OCI-LY1 (cell line): ENCODE measurements around the gene OLIG1.

Experiments used
- H2AFZ ChIP-seq: fragments of 200-600 bp; sonication (generic), shearing (Covaris generic); 2 replicates; pipeline ENCODE4 v1.6.0; 2014; ENCODE audit warnings: antibody characterized with exemption, mild to moderate bottlenecking, low read length
- H3F3A ChIP-seq: fragments of 200-600 bp; sonication (generic), shearing (Covaris generic); 2 replicates; pipeline ENCODE4 v1.6.0; 2014; ENCODE audit warnings: mild to moderate bottlenecking, antibody characterized with exemption, low read length, moderate library complexity; ENCODE audit not compliant: insufficient read depth
- H3K27ac ChIP-seq: fragments of 200-600 bp; sonication (generic); 2 replicates; pipeline ENCODE4 v1.5.1; 2014; ENCODE audit warnings: low read length, mixed run types, mild to moderate bottlenecking, low read depth; ENCODE audit not compliant: poor library complexity, severe bottlenecking
- H3K27me3 ChIP-seq: fragments of 200-600 bp; sonication (generic); 2 replicates; pipeline ENCODE4 v1.6.0; 2014; ENCODE audit warnings: antibody characterized with exemption, mild to moderate bottlenecking, low read length, moderate library complexity; ENCODE audit not compliant: insufficient read depth
- H3K36me3 ChIP-seq: fragments of 200-600 bp; sonication (generic); 2 replicates; pipeline ENCODE4 v1.6.1; 2014; ENCODE audit warnings: mild to moderate bottlenecking, antibody characterized with exemption, low read length, moderate library complexity, mixed read lengths; ENCODE audit not compliant: insufficient read depth
- H3K4me1 ChIP-seq: fragments of 200-600 bp; sonication (generic); 2 replicates; pipeline ENCODE4 v1.5.1; 2014; ENCODE audit warnings: mild to moderate bottlenecking, low read length, moderate library complexity; ENCODE audit not compliant: insufficient read depth, severe bottlenecking
- H3K4me2 ChIP-seq: fragments of 200-600 bp; sonication (generic), shearing (Covaris generic); 2 replicates; pipeline ENCODE4 v1.6.1; 2014; ENCODE audit warnings: low read length
- H3K4me3 ChIP-seq: fragments of 200-600 bp; sonication (generic); 2 replicates; pipeline ENCODE4 v1.5.1; 2014; ENCODE audit warnings: low read length, low read depth, mild to moderate bottlenecking, mixed read lengths; ENCODE audit not compliant: poor library complexity, severe bottlenecking
- H3K79me2 ChIP-seq: fragments of 200-600 bp; shearing (Covaris generic); 2 replicates; pipeline ENCODE4 v1.6.1; 2016; ENCODE audit warnings: mixed run types, low read length, mixed read lengths; ENCODE audit not compliant: insufficient read depth
- H3K9ac ChIP-seq: fragments of 200-600 bp; sonication (generic), shearing (Covaris generic); 2 replicates; pipeline ENCODE4 v1.6.1; 2014; ENCODE audit warnings: mild to moderate bottlenecking, low read length, mixed read lengths
- H3K9me2 ChIP-seq: fragments of 200-600 bp; sonication (generic), shearing (Covaris generic); 2 replicates; pipeline ENCODE4 v1.6.1; 2014; ENCODE audit warnings: low read depth, mild to moderate bottlenecking, low read length, mixed read lengths
- H3K9me3 ChIP-seq: fragments of 200-600 bp; shearing (Covaris generic); 2 replicates; pipeline ENCODE4 v1.6.1; 2014; ENCODE audit warnings: low read length, mixed read lengths
- H4K20me1 ChIP-seq: fragments of 200-600 bp; sonication (generic), shearing (Covaris generic); 2 replicates; pipeline ENCODE4 v1.6.0; 2016; ENCODE audit warnings: mild to moderate bottlenecking, low read length; ENCODE audit not compliant: insufficient read depth
- CTCF ChIP-seq: fragments of 200-600 bp; sonication (generic), shearing (Covaris generic); IDR thresholded peaks from 2 replicates; pipeline ENCODE4 v1.5.1; 2017; ENCODE audit warnings: mild to moderate bottlenecking, antibody characterized with exemption, low read length, moderate library complexity, mixed read lengths
- EZH2 ChIP-seq: fragments of 200-600 bp; sonication (generic), shearing (Covaris generic); IDR thresholded peaks from 2 replicates; pipeline ENCODE4 v1.8.0; 2017; ENCODE audit warnings: borderline replicate concordance, mixed run types, mild to moderate bottlenecking, antibody characterized with exemption, low read length, moderate library complexity, mixed read lengths

OLIG1 gene

GRCh38 chr21:33037501-33037900 lies 32.4 kb upstream of the OLIG1 start:
- Histone ChIP-seq H3F3A (no peaks in the 10 kb centered on the region), H4K20me1 (no peaks in the 10 kb centered on the region), H3K27ac (no peak overlapping the region), H3K36me3 (no peaks in the 10 kb centered on the region), H2AFZ (no peak overlapping the region), H3K4me3 (no peak overlapping the region), H3K9me3 (no peaks in the 10 kb centered on the region), H3K9ac (no peak overlapping the region), H3K27me3 (peaks cover 6% of the 10 kb centered on the region; the same call in 1 of the 2 replicates), H3K79me2 (no peaks in the 10 kb centered on the region), H3K4me1 (no peaks in the 10 kb centered on the region), H3K4me2 (no peak overlapping the region), H3K9me2 (no peaks in the 10 kb centered on the region)
- TF ChIP-seq EZH2: no peak
- no peak for TF ChIP-seq CTCF

- no peak overlapping the region for H3K4me3 ChIP-seq
Measured at GRCh38 chr21:33039536-33039935, 30.4 kb upstream of the OLIG1 start.

GRCh38 chr21:33040215-33040614 lies 29.7 kb upstream of the OLIG1 start:
- H3K4me2 ChIP-seq: no peak overlapping the region
- no peak overlapping the region for H3K9ac ChIP-seq
- no peaks in the 10 kb centered on the region for H4K20me1 ChIP-seq
- no peaks in the 10 kb centered on the region for H3K9me2 ChIP-seq
- no peak overlapping the region for H2AFZ ChIP-seq
- no peaks in the 10 kb centered on the region for H3K36me3 ChIP-seq
- H3K9me3 ChIP-seq: no peaks in the 10 kb centered on the region
- no peaks in the 10 kb centered on the region for H3K79me2 ChIP-seq
- H3F3A ChIP-seq: no peaks in the 10 kb centered on the region
- H3K27me3 ChIP-seq: peaks cover 9% of the 10 kb centered on the region
- H3K4me1 ChIP-seq: no peaks in the 10 kb centered on the region
- TF ChIP-seq EZH2 (no peak), CTCF (no peak)
- no peak overlapping the region for H3K27ac ChIP-seq
- no peak overlapping the region for H3K4me3 ChIP-seq

More at GRCh38 chr21:33039536-33039935, 30.4 kb upstream of the OLIG1 start:
- no peaks in the 10 kb centered on the region for H3K9me3 ChIP-seq
- no peaks in the 10 kb centered on the region for H4K20me1 ChIP-seq
- no peak overlapping the region for H2AFZ ChIP-seq
- peaks cover 9% of the 10 kb centered on the region for H3K27me3 ChIP-seq
- H3K9ac ChIP-seq: no peak overlapping the region
- H3K4me1 ChIP-seq: no peaks in the 10 kb centered on the region
- H3K9me2 ChIP-seq: no peaks in the 10 kb centered on the region
- H3K36me3 ChIP-seq: no peaks in the 10 kb centered on the region
- no peak overlapping the region for H3K27ac ChIP-seq
- TF ChIP-seq CTCF (no peak), EZH2 (no peak)
- H3F3A ChIP-seq: no peaks in the 10 kb centered on the region
- H3K4me2 ChIP-seq: no peak overlapping the region
- H3K79me2 ChIP-seq: no peaks in the 10 kb centered on the region
